Measurements from ENCODE around the gene HOXB8.

HOXB8 gene

DNA sequence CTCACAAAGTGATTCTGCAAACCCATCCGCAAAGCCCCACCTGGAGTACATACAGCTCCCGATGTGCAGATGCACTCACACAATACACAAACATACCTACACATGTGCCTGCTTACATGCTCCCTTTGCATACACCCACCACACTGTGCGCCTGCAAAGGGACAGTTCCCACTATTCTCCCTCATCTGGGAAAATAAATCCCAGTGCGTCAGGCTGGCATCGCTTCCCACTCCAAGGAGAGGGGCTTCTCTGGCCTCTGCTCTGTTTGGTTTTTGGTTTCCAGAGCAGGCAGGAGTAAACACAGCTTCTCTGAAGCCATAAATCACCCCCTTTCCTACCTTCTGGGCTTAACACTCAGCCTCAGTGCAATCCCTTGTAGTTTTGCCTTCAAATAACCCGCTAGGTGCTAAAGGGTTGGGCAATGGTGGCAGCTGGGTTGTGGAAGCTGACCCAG lies 51.7 kb downstream of the HOXB8 start:
- Histone ChIP-seq H3K27me3 (ENCODE audit: control insufficient read depth in 5 of 5, insufficient read depth in 4 of 5, low read length in 5 of 5) (no peaks in the 10 kb centered on the region), H3K36me3 (ENCODE audit: control insufficient read depth in 5 of 5, insufficient read depth in 5 of 5, low read length in 5 of 5) (peaks cover 0 to 3% (median 0%) of the 10 kb centered on the region in 5 donors), H3K9ac (ENCODE audit: low read length in 5 of 5) (peak overlapping the region in 2 of 5 donors; percentile 1 to 9), H3K4me1 (ENCODE audit: control insufficient read depth in 5 of 5, insufficient read depth in 5 of 5, low read length in 5 of 5) (peaks cover 9 to 95% (median 77%) of the 10 kb centered on the region in 5 donors), H3K9me3 (ENCODE audit: control insufficient read depth in 5 of 5, low read length in 5 of 5) (no peaks in the 10 kb centered on the region), H3K27ac (ENCODE audit: low read depth, low read length) (peak overlapping the region; percentile 50), H3K4me3 (ENCODE audit: low read depth in 1 of 5, low read length in 5 of 5) (peak overlapping the region in 4 of 5 donors; percentile 16 to 74 (median 43))

DNA sequence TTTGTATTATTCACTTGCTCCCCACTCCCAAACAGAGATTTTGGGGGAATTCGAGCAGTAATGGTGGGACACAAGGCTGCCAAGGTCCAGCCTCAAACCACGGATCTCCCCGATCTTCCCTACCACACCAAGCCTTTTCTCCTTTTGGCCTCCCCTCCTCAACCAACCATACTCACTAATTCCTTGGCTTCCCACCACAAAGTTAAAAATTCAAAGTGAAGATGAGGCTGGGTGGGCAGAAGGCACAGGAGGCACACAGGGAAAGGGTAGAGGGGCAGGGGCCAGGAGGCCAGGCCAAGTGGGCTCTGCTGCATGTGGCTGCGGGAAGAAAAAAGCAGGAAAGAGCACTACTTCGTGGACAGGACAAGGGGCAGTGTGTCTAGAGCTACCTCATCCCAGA lies 52.2 kb downstream of the HOXB8 start:
- Histone ChIP-seq H3K9ac (ENCODE audit: low read length in 5 of 5) (peak overlapping the region in 1 of 5 donors; percentile 33), H3K27me3 (ENCODE audit: control insufficient read depth in 5 of 5, insufficient read depth in 4 of 5, low read length in 5 of 5) (no peaks in the 10 kb centered on the region), H3K9me3 (ENCODE audit: control insufficient read depth in 5 of 5, low read length in 5 of 5) (no peaks in the 10 kb centered on the region), H3K27ac (ENCODE audit: low read depth, low read length) (no peak overlapping the region), H3K4me3 (ENCODE audit: low read depth in 1 of 5, low read length in 5 of 5) (peak overlapping the region in 2 of 5 donors; percentile 12 to 74), H3K4me1 (ENCODE audit: control insufficient read depth in 5 of 5, insufficient read depth in 5 of 5, low read length in 5 of 5) (peaks cover 9 to 95% (median 76%) of the 10 kb centered on the region in 5 donors), H3K36me3 (ENCODE audit: control insufficient read depth in 5 of 5, insufficient read depth in 5 of 5, low read length in 5 of 5) (peaks cover 0 to 3% (median 0%) of the 10 kb centered on the region in 5 donors)
